Ureter (tissue), 1 donor: ENCODE measurements around the gene BZW2. TPM values are rescaled to one million over a fixed set of nuclear protein-coding genes. Genes with fewer than 3 reads are reported as not detected.
A peak's percentile ranks its signal among the peaks of the same experiment; 100 is the strongest.

Experiments used
- DNase-seq: peaks from one replicate; pipeline ENCODE4 v3.0.0-alpha.2; 2020; ENCODE audit warnings: low spot score
- total RNA-seq: library from RNA; stranded (reverse); gene quantifications from one replicate; pipeline ENCODE4 v1.2.4, GENCODE V29; 2023
- donor health status: DM: yes; HTN: yes; CAD: no.

The BZW2 gene
- total RNA-seq, 1 donor from 2014 or later, result 96.3 TPM

- peak; percentile 87 for DNase-seq
Measured at GRCh38 chr7:16753102-16753931, 107.3 kb downstream of the BZW2 start, which contains the start of gene TSPAN13. Gene TSPAN13 (plus strand): TSS chr7:16753755. CDS start chr7:16753968, 213 bp downstream.

GRCh38 chr7:16753932-16754855 is 108.2 kb downstream of the BZW2 start:
- DNase-seq, result no peak

GRCh38 chr7:16754856-16755317 is 108.9 kb downstream of the BZW2 start:
- no peak for DNase-seq

GRCh38 chr7:16755397-16755796 is 109.4 kb downstream of the BZW2 start:
- DNase-seq, result no peak

Other genes starting within 250 kb of the BZW2 start
- 3.6 TPM for gene CRPPA, start 224.6 kb upstream of the BZW2 start, total RNA-seq
- not detected for gene SOSTDC1, start 180.4 kb upstream of the BZW2 start, total RNA-seq
- gene LRRC72, start 119.4 kb upstream of the BZW2 start, total RNA-seq, result not detected
- 25.1 TPM for gene ANKMY2, start 427 bp upstream of the BZW2 start, total RNA-seq
- gene TSPAN13, start 107.6 kb downstream of the BZW2 start, total RNA-seq, result 50.2 TPM
- gene AGR2, start 158.8 kb downstream of the BZW2 start, total RNA-seq, result 216 TPM
- 8.7 TPM for gene AGR3, start 235.8 kb downstream of the BZW2 start, total RNA-seq